ENCODE data around the gene MYO5C. TPM values are rescaled to one million over a fixed set of nuclear protein-coding genes. Genes with fewer than 3 reads are reported as not detected.
A peak's percentile ranks its signal among the peaks of the same experiment; 100 is the strongest.
"Not testable (repeated sequence)": the region's sequence is repeated elsewhere in the genome, so short reads cannot be mapped to it uniquely, and the experiment has no call there.

Gene MYO5C
- total and polyA plus RNA-seq, 2 of the 13 experiments (the other 11 are each of a cell fraction or from before 2014, with no cell fraction given), result 15.7 to 23.7 TPM

DNA sequence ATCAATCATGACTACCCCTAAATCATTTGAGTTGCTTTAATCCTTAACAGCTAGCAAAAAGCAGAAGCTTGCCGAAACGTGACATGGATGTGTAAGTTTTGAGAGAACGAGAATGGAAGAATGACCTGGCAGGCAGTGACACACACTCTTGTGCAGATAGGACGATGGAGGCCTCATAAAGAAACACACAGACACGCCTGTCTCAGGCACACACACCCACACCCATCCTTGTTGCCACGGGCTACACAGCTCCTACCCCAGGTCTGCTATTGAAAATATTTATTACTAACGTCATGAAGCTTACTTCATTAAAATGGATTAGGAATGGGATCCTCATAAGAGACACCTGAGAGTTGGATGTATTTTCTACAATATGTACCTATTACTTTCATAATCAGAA is 8.5 kb downstream of the MYO5C start:
- H3K27me3 ChIP-seq (ENCODE audit: control insufficient read depth in 1 of 2, insufficient read depth in 2 of 2, low read length in 2 of 2), result no peaks in the 10 kb centered on the region
- no peak for TF ChIP-seq MBD4 (IDR thresholded peaks at IDR 0.05; ENCODE audit: borderline replicate concordance, low read length)
- TF ChIP-seq, protein P1, sequence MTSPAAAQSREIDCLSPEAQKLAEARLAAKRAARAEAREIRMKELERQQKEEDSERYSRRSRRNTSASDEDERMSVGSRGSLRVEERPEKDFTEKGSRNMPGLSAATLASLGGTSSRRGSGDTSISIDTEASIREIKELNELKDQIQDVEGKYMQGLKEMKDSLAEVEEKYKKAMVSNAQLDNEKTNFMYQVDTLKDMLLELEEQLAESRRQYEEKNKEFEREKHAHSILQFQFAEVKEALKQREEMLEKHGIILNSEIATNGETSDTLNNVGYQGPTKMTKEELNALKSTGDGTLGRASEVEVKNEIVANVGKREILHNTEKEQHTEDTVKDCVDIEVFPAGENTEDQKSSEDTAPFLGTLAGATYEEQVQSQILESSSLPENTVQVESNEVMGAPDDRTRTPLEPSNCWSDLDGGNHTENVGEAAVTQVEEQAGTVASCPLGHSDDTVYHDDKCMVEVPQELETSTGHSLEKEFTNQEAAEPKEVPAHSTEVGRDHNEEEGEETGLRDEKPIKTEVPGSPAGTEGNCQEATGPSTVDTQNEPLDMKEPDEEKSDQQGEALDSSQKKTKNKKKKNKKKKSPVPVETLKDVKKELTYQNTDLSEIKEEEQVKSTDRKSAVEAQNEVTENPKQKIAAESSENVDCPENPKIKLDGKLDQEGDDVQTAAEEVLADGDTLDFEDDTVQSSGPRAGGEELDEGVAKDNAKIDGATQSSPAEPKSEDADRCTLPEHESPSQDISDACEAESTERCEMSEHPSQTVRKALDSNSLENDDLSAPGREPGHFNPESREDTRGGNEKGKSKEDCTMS (CRISPR knock-in tag; conservative IDR thresholded peaks at IDR 0.05), result no peak
- no peak for TF ChIP-seq HDAC2 (CRISPR knock-in tag; IDR thresholded peaks at IDR 0.05)
- TF ChIP-seq, protein P2, sequence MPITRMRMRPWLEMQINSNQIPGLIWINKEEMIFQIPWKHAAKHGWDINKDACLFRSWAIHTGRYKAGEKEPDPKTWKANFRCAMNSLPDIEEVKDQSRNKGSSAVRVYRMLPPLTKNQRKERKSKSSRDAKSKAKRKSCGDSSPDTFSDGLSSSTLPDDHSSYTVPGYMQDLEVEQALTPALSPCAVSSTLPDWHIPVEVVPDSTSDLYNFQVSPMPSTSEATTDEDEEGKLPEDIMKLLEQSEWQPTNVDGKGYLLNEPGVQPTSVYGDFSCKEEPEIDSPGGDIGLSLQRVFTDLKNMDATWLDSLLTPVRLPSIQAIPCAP (CRISPR knock-in tag; IDR thresholded peaks at IDR 0.05; ENCODE audit: low read depth), result no peak
- TF ChIP-seq, protein P3, sequence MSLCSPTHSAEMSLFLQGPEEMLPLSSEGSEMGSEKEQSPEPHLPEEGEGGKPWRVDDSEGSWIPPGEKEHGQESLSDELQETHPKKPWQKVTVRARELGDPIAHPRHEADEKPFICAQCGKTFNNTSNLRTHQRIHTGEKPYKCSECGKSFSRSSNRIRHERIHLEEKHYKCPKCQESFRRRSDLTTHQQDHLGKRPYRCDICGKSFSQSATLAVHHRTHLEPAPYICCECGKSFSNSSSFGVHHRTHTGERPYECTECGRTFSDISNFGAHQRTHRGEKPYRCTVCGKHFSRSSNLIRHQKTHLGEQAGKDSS (CRISPR knock-in tag; IDR thresholded peaks at IDR 0.05; ENCODE audit: borderline replicate concordance, low read depth), result no peak
- TF ChIP-seq ZNF354B (CRISPR knock-in tag; IDR thresholded peaks at IDR 0.05), result no peak
- no peak overlapping the region for H2AFZ ChIP-seq (ENCODE audit: low read length)
- in situ Hi-C loops (cut with HindIII; ENCODE audit: extremely low pct_ligation_motif_present, low pct_unique_long_range_greater_than_20kb) (no loop called here), intact Hi-C loops (cut with micrococcal nuclease; ENCODE audit: unreplicated experiment) (no loop called here)
- peaks cover 0 to 4% of the 10 kb centered on the region in 2 experiments; a peak in 1 of 5 replicates for H3K36me3 ChIP-seq (replicated peaks in 1 of 2; ENCODE audit: control insufficient read depth in 1 of 2, insufficient read depth in 2 of 2, low read length in 2 of 2)
- peaks cover 62% of the 10 kb centered on the region for H3K4me1 ChIP-seq (ENCODE audit: insufficient read depth, low read length)
- peak overlapping the region; percentile 92 for H3K27ac ChIP-seq (ENCODE audit: extremely low read length, insufficient read depth, low read length)
- peak overlapping the region; percentile 9; the same call in 1 of the 2 replicates for H3K9ac ChIP-seq (ENCODE audit: insufficient read depth, low read depth, low read length)
- no peaks in the 10 kb centered on the region for H4K20me1 ChIP-seq (ENCODE audit: insufficient read depth, low read length)
- POLR2A ChIA-PET, result interaction anchor here (1.2 kb wide), 1 partner anchor 9 kb away, joined by 3 read pairs; the partner anchor contains the start of gene MYO5C
- BruUV-seq (replicated peaks), result no TSS peak
- H3K4me2 ChIP-seq (ENCODE audit: low read depth, low read length), result peak overlapping the region; percentile 79
- ATAC-seq, result no peak
- no peak for DNase-seq (ENCODE audit: low spot score)
- peaks cover 24% of the 10 kb centered on the region for H3K79me2 ChIP-seq (ENCODE audit: insufficient read depth, low read length)
- 83% methylated on average over 7 of the region's 7 CpGs for WGBS (ENCODE audit: low lambda C conversion rate)
- H3K9me3 ChIP-seq (ENCODE audit: low read length), result no peaks in the 10 kb centered on the region
- CTCF ChIA-PET (ENCODE audit: low intra/inter-chr PET ratio, low total read pairs), result no interaction called here
- FAIRE-seq, result no peak
- H3K4me3 ChIP-seq (replicated peaks in 1 of 3; ENCODE audit: insufficient read depth in 1 of 3, low read depth in 2 of 3, low read length in 3 of 3), result peak overlapping the region in 2 of 3 experiments; percentile 40 to 57; a peak in 1 of 6 replicates

DNA sequence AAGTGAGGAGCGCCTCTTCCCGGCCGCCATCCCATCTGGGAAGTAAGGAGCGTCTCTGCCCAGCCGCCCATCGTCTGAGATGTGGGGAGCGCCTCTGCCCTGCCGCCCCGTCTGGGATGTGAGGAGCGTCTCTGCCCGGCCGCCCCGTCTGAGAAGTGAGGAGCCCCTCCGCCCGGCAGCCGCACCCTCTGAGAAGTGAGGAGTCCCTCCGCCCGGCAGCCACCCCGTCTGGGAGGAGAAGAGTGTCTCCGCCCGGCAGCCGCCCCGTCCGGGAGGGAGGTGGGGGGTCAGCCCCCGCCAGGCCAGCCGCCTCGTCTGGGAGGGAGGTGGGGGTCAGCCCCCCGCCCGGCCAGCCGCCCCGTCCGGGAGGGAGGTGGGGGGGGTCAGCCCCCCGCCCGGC is 9.7 kb downstream of the MYO5C start:
- H3K4me2 ChIP-seq (ENCODE audit: low read depth, low read length); in situ Hi-C loops (cut with HindIII; ENCODE audit: extremely low pct_ligation_motif_present, low pct_unique_long_range_greater_than_20kb); H3K36me3 ChIP-seq (replicated peaks in 1 of 2; ENCODE audit: control insufficient read depth in 1 of 2, insufficient read depth in 2 of 2, low read length in 2 of 2); ATAC-seq; H3K9ac ChIP-seq (ENCODE audit: insufficient read depth, low read depth, low read length); DNase-seq (ENCODE audit: low spot score); H3K9me3 ChIP-seq (ENCODE audit: low read length); BruUV-seq (replicated peaks); intact Hi-C loops (cut with micrococcal nuclease; ENCODE audit: unreplicated experiment); H4K20me1 ChIP-seq (ENCODE audit: insufficient read depth, low read length); FAIRE-seq; H2AFZ ChIP-seq (ENCODE audit: low read length); H3K27ac ChIP-seq (ENCODE audit: extremely low read length, insufficient read depth, low read length); CTCF ChIA-PET (ENCODE audit: low intra/inter-chr PET ratio, low total read pairs); POLR2A ChIA-PET; H3K4me3 ChIP-seq (replicated peaks in 1 of 3; ENCODE audit: insufficient read depth in 1 of 3, low read depth in 2 of 3, low read length in 3 of 3); H3K27me3 ChIP-seq (ENCODE audit: control insufficient read depth in 1 of 2, insufficient read depth in 2 of 2, low read length in 2 of 2): not testable (repeated sequence)
- Histone ChIP-seq H3K4me1 (ENCODE audit: insufficient read depth, low read length) (peaks cover 67% of the 10 kb centered on the region), H3K79me2 (ENCODE audit: insufficient read depth, low read length) (peaks cover 19% of the 10 kb centered on the region)
- WGBS (ENCODE audit: low lambda C conversion rate), result no CpG with 5 or more reads among the region's 34 CpGs
